HL-60 (cell line): ENCODE measurements around the gene SLC25A51.

Experiments used
- DNase-seq, 2 experiments: peaks; one replicate each; pipeline ENCODE4 v3.0.0-alpha.2; 2010 to 2020; ENCODE audit warnings: low read depth in 1 of 2, low spot score in 1 of 2
- H3K27ac ChIP-seq: fragments of 250-450 bp; sonication (Bioruptor Pico); replicated peaks from 2 replicates; pipeline ENCODE4 v1.5.1; 2020; ENCODE audit warnings: mild to moderate bottlenecking, moderate library complexity
- H3K27me3 ChIP-seq: fragments of 250-450 bp; sonication (Bioruptor Pico); 2 replicates; pipeline ENCODE4 v1.5.1; 2021; ENCODE audit warnings: mild to moderate bottlenecking, moderate library complexity; ENCODE audit not compliant: insufficient read depth, poor library complexity, severe bottlenecking
- H3K4me3 ChIP-seq: replicated peaks from 2 replicates; pipeline ENCODE4 v1.5.1; 2011; ENCODE audit warnings: mild to moderate bottlenecking, control low read depth, low read length; ENCODE audit not compliant: insufficient read depth
- CTCF ChIP-seq: IDR thresholded peaks from one replicate; pipeline ENCODE4 v1.5.1; 2011; ENCODE audit warnings: low read length, control low read depth, inconsistent platforms; ENCODE audit not compliant: insufficient read depth
- GABPA ChIP-seq: IDR thresholded peaks from 2 replicates; pipeline ENCODE4 v1.6.1; 2012; ENCODE audit warnings: low read depth
- POLR2AphosphoS5 ChIP-seq: IDR thresholded peaks from 2 replicates; pipeline ENCODE4 v1.6.1; 2012; ENCODE audit warnings: low read depth
- REST ChIP-seq: IDR thresholded peaks from 2 replicates; pipeline ENCODE4 v1.6.1; 2012; ENCODE audit warnings: low read depth; ENCODE audit not compliant: insufficient replicate concordance
- SPI1 ChIP-seq: IDR thresholded peaks from 2 replicates; pipeline ENCODE4 v1.6.1; 2012; ENCODE audit warnings: low read depth, mild to moderate bottlenecking, borderline replicate concordance

The SLC25A51 gene

GRCh38 chr9:37908698-37909186 lies 4.8 kb upstream of the SLC25A51 start:
- Histone ChIP-seq H3K27ac (peak overlapping the region; percentile 63), H3K27me3 (no peaks in the 10 kb centered on the region), H3K4me3 (no peak overlapping the region)
- peak; percentile 92 to 93 for DNase-seq
- TF ChIP-seq GABPA, result no peak
- no peak for TF ChIP-seq CTCF
- peak; percentile 65; the same call in 1 of the 2 replicates for TF ChIP-seq POLR2AphosphoS5
- TF ChIP-seq SPI1, result peak; percentile 13; the same call in 1 of the 2 replicates
- TF ChIP-seq REST, result no peak

DNA sequence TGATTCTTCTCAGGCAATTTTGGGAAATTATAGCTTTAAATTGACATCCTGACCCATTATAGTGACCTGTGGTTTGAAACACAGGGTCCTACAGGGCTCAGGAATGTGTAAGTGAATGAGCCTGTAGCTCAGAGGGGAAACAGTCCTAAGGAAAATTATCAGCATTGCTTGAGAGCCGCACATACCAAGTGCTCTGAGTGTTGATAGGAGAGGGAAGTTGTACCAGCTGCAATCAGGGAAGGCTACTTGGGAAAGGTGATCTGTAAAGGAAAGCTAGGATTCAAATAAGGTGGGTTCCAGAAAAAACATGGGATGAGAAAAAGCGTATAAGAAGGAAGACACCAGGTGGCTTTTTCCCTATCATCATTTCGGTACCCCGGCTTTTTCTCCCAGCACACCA lies 4.4 kb upstream of the SLC25A51 start:
- no peak for DNase-seq
- H3K27ac ChIP-seq, result peak overlapping the region; percentile 49
- H3K4me3 ChIP-seq, result no peak overlapping the region
- H3K27me3 ChIP-seq, result no peaks in the 10 kb centered on the region
- TF ChIP-seq GABPA (no peak), POLR2AphosphoS5 (no peak), SPI1 (no peak), CTCF (no peak), REST (no peak)

GRCh38 chr9:37906312-37907239 lies 2.6 kb upstream of the SLC25A51 start:
- TF ChIP-seq REST (no peak), GABPA (no peak), CTCF (no peak), POLR2AphosphoS5 (no peak), SPI1 (no peak)
- no peaks in the 10 kb centered on the region for H3K27me3 ChIP-seq
- no peak overlapping the region for H3K4me3 ChIP-seq
- H3K27ac ChIP-seq, result no peak overlapping the region
- no peak for DNase-seq
